ENCODE results near the gene DYNLT4.
A peak's percentile ranks its signal among the peaks of the same experiment; 100 is the strongest.
"Not testable (repeated sequence)": the region's sequence is repeated elsewhere in the genome, so short reads cannot be mapped to it uniquely, and the experiment has no call there.

The DYNLT4 gene

GRCh38 chr1:44786841-44787426, 20.2 kb downstream of the DYNLT4 start:
- DNase-seq = no peak

- DNase-seq = no peak
These were observed 20.9 kb downstream of the DYNLT4 start for GRCh38 chr1:44786138-44786840.

- DNase-seq = no peak
These were observed 21.5 kb downstream of the DYNLT4 start for GRCh38 chr1:44785501-44786137.

- DNase-seq = no peak
These were observed 22.1 kb downstream of the DYNLT4 start for GRCh38 chr1:44785029-44785380.

GRCh38 chr1:44784094-44785028, 22.8 kb downstream of the DYNLT4 start:
- DNase-seq = peak; percentile 31

GRCh38 chr1:44783697-44784093, 23.5 kb downstream of the DYNLT4 start:
- DNase-seq = no peak

GRCh38 chr1:44780583-44781121, 26.5 kb downstream of the DYNLT4 start:
- no peak for DNase-seq

- no peak for DNase-seq
These were observed 28.2 kb downstream of the DYNLT4 start for GRCh38 chr1:44778705-44779576.

- DNase-seq = no peak
These were observed 29.0 kb downstream of the DYNLT4 start for GRCh38 chr1:44777969-44778635.

- DNase-seq = no peak
These were observed 29.6 kb downstream of the DYNLT4 start for GRCh38 chr1:44777547-44777946.

- no peak for DNase-seq
These were observed 30.5 kb downstream of the DYNLT4 start for GRCh38 chr1:44776730-44777068.

GRCh38 chr1:44775930-44776729, 31.0 kb downstream of the DYNLT4 start:
- DNase-seq = no peak

- peak; percentile 94 for DNase-seq
These were observed 31.8 kb downstream of the DYNLT4 start, which contains the start of gene RPS8 for GRCh38 chr1:44775078-44775929. Gene RPS8, plus strand, starts transcription at chr1:44775540. Its CDS starts 57 bp downstream, at chr1:44775597.

GRCh38 chr1:44766421-44766820, 40.7 kb downstream of the DYNLT4 start:
- not testable (repeated sequence) for DNase-seq

- no peak for DNase-seq
These were observed 46.3 kb downstream of the DYNLT4 start for GRCh38 chr1:44760876-44761275.

- DNase-seq = no peak
These were observed 48.1 kb downstream of the DYNLT4 start for GRCh38 chr1:44759077-44759476.

- no peak for DNase-seq
These were observed 49.7 kb downstream of the DYNLT4 start for GRCh38 chr1:44757420-44757819.

All from DMS79 (cell line).